NB4 (cell line): ENCODE results near the gene BMP4.

Experiments used
- POLR2A ChIP-seq: IDR thresholded peaks from 2 replicates; pipeline ENCODE4 v1.6.1; 2011; ENCODE audit warnings: mild to moderate bottlenecking; ENCODE audit not compliant: insufficient read length; ENCODE audit errors: extremely low read depth
- TF ChIP-seq, protein P1 (sequence below): IDR thresholded peaks from one replicate; pipeline ENCODE4 v1.5.1; 2012; ENCODE audit warnings: low read depth, low read length

DNA sequence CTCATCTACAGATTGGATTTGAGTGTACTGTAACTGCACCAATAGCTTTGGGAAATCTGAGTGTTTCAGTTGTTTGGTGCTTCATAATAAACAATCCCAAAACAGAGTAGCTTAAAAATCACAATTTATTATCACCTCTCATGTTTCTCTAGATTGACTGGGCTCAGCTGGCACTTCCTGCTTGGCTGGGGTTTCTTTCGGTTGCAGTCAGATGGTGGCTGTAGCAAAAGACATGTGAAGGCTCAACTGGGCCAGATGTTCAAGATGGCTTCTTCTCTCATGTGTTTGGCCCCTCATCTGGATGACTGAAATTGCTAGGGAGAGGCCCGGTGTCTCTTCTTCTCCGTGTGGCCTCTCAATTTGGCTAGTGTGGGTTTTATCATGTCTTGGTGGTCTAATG, 12.1 kb upstream of the BMP4 start:
- TF ChIP-seq, protein P1, sequence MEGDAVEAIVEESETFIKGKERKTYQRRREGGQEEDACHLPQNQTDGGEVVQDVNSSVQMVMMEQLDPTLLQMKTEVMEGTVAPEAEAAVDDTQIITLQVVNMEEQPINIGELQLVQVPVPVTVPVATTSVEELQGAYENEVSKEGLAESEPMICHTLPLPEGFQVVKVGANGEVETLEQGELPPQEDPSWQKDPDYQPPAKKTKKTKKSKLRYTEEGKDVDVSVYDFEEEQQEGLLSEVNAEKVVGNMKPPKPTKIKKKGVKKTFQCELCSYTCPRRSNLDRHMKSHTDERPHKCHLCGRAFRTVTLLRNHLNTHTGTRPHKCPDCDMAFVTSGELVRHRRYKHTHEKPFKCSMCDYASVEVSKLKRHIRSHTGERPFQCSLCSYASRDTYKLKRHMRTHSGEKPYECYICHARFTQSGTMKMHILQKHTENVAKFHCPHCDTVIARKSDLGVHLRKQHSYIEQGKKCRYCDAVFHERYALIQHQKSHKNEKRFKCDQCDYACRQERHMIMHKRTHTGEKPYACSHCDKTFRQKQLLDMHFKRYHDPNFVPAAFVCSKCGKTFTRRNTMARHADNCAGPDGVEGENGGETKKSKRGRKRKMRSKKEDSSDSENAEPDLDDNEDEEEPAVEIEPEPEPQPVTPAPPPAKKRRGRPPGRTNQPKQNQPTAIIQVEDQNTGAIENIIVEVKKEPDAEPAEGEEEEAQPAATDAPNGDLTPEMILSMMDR = no peak
- no peak for TF ChIP-seq POLR2A
